NT2/D1 (cell line): ENCODE results near the gene ALOX12B.
"Not testable (repeated sequence)": the region's sequence is repeated elsewhere in the genome, so short reads cannot be mapped to it uniquely, and the experiment has no call there.

Experiments used
- DNase-seq: peaks from one replicate; pipeline ENCODE4 v3.0.0-alpha.2; 2011; ENCODE audit warnings: low read depth, low spot score
- H3K27me3 ChIP-seq: 2 replicates; pipeline ENCODE4 v1.6.0; 2011; ENCODE audit warnings: mild to moderate bottlenecking; ENCODE audit not compliant: insufficient read length, insufficient read depth
- H3K36me3 ChIP-seq: 2 replicates; pipeline ENCODE4 v1.6.1; 2011; ENCODE audit warnings: mild to moderate bottlenecking, low read length, mixed read lengths; ENCODE audit not compliant: insufficient read depth, insufficient read length
- H3K4me1 ChIP-seq: 2 replicates; pipeline ENCODE4 v1.5.1; 2011; ENCODE audit not compliant: insufficient read depth, insufficient read length
- H3K4me3 ChIP-seq: 2 replicates; pipeline ENCODE4 v1.5.1; 2011; ENCODE audit warnings: low read depth; ENCODE audit not compliant: insufficient read length
- H3K9ac ChIP-seq: 2 replicates; pipeline ENCODE4 v1.6.0; 2011; ENCODE audit warnings: low read depth; ENCODE audit not compliant: insufficient read length
- H3K9me3 ChIP-seq: 2 replicates; pipeline ENCODE4 v1.5.1; 2011; ENCODE audit warnings: mild to moderate bottlenecking, low read length; ENCODE audit not compliant: insufficient read depth
- SUZ12 ChIP-seq: IDR thresholded peaks from 2 replicates; pipeline ENCODE4 v1.6.1; 2011; ENCODE audit not compliant: insufficient read length, insufficient read depth; ENCODE audit errors: extremely low read depth
- YY1 ChIP-seq: IDR thresholded peaks from 2 replicates; pipeline ENCODE4 v1.6.1; 2011; ENCODE audit not compliant: insufficient read length, insufficient read depth
- ZNF274 ChIP-seq: IDR thresholded peaks from 2 replicates; pipeline ENCODE4 v1.6.1; 2011; ENCODE audit warnings: mild to moderate bottlenecking, low read depth, low read length

Gene ALOX12B

DNA sequence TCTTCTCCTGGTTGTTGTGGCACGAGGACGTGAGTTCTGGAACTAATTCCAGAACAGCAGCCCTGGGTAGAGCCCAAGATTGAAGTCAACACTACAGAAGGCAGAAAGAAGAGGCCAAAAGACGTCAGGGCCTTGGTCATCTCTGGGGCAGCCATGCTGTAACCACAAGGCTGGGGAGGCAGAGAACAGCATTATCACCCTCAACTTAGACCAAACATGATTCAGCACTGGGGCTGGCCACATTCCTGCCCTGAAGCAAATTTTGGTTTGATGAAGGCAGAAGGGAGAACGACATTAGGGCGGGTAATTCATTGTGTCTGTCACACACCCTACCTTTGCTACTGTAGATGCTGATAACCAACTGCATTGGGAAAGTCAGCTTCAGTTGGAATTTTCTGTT, 58.4 kb downstream of the ALOX12B start:
- no peak for DNase-seq
- H3K27me3 ChIP-seq, result no peaks in the 10 kb centered on the region
- TF ChIP-seq ZNF274 (no peak), YY1 (no peak), SUZ12 (no peak)
- H3K36me3 ChIP-seq, result no peaks in the 10 kb centered on the region
- no peak overlapping the region for H3K4me3 ChIP-seq
- H3K9ac ChIP-seq, result no peak overlapping the region
- peaks cover 2% of the 10 kb centered on the region for H3K4me1 ChIP-seq
- H3K9me3 ChIP-seq, result no peaks in the 10 kb centered on the region; the same call in 1 of the 2 replicates

- no peaks in the 10 kb centered on the region for H3K36me3 ChIP-seq
- DNase-seq, result no peak
Measured at GRCh38 chr17:8025176-8025911, 62.2 kb downstream of the ALOX12B start.

DNA sequence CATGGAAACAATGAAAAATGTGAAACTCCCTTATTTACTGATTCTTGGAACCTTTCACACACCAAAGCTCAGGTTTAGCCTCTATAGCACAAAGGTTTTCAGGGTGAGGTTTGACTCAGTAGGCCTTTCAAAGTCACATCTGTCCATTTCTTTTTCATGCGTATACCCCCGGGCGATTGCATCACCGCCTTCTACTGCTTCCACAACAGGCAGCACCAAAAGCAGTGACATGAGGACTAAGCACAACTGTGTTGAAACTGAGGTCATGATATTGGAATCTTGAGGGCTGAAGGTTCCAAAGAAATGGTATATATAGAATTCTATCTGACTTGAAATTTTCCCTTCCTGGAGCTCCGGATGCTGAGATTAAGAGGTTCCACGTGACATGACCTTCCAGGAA, 63.4 kb downstream of the ALOX12B start:
- H3K4me1 ChIP-seq, H3K27me3 ChIP-seq, DNase-seq, H3K36me3 ChIP-seq, H3K4me3 ChIP-seq, H3K9ac ChIP-seq, H3K9me3 ChIP-seq: not testable (repeated sequence)

More at GRCh38 chr17:8025176-8025911, 62.2 kb downstream of the ALOX12B start:
- H3K9me3 ChIP-seq, result no peaks in the 10 kb centered on the region; the same call in 1 of the 2 replicates
- TF ChIP-seq YY1 (no peak), ZNF274 (no peak), SUZ12 (no peak)
- H3K27me3 ChIP-seq, result no peaks in the 10 kb centered on the region
- H3K9ac ChIP-seq, result no peak overlapping the region
- no peak overlapping the region for H3K4me3 ChIP-seq
- peaks cover 4% of the 10 kb centered on the region for H3K4me1 ChIP-seq
